HCT116 (cell line): ENCODE measurements around the gene ASGR1. TPM values are rescaled to one million over a fixed set of nuclear protein-coding genes. Genes with fewer than 3 reads are reported as not detected.
A peak's percentile ranks its signal among the peaks of the same experiment; 100 is the strongest.

Experiments used
- ATAC-seq: fragments of 200-7000 bp; cut with Tn5 transposase; 2 replicates; pipeline ENCODE4 v1.9.1; 2020; ENCODE audit warnings: mild to moderate bottlenecking, moderate library complexity
- BruUV-seq: library from RNA; stranded (reverse); fragments of 400-500 nt; replicated peaks from 2 replicates; lab custom pipeline; 2021; lab: Mats Ljungman, UMichigan
- CTCF ChIA-PET: fragments of 300-600 bp; sonication (Branson Sonifier 250); formaldehyde crosslinking; loops from one replicate; lab custom pipeline; 2021; ENCODE audit warnings: antibody characterized with exemption; lab: Charles Lee
- POLR2A ChIA-PET: fragments of 300-600, 350-600 bp; sonication (Branson Sonifier 250); formaldehyde crosslinking; loops from one replicate; lab custom pipeline; 2021; ENCODE audit warnings: antibody characterized with exemption; lab: Charles Lee
- RAD21 ChIA-PET, 2 experiments: fragments of 300-600 bp; sonication (Branson Sonifier 250); formaldehyde crosslinking; loops; one replicate each; lab custom pipeline; 2023; ENCODE audit warnings: low total read pairs in 2 of 2; ENCODE audit not compliant: uncharacterized antibody in 2 of 2, unreplicated experiment in 2 of 2, low non-redundant PET in 1 of 2; lab: Charles Lee
- DNase-seq: peaks from one replicate; pipeline ENCODE4 v3.0.0-alpha.2; 2010; ENCODE audit warnings: low read depth, low spot score
- H2AFZ ChIP-seq: fragments of 200-600 bp; shearing (Covaris generic), sonication (generic); 2 replicates; pipeline ENCODE4 v1.6.1; 2017; ENCODE audit warnings: low read depth, mixed run types, mixed read lengths, antibody characterized with exemption, low read length; ENCODE audit not compliant: poor library complexity, severe bottlenecking
- H3K27ac ChIP-seq: 2 replicates; pipeline ENCODE4 v1.5.1; 2012; ENCODE audit warnings: low read depth, low read length
- H3K27me3 ChIP-seq: fragments of 200-600 bp; sonication (generic); 2 replicates; pipeline ENCODE4 v1.6.1; 2016; ENCODE audit warnings: mixed run types, low read length, mixed read lengths; ENCODE audit not compliant: insufficient read depth
- H3K36me3 ChIP-seq, 2 experiments: fragments of 200-500 bp in 1 of 2; fragments of 200-600 bp in 1 of 2; sonication (Bioruptor generic) in 1 of 2; sonication (generic) in 1 of 2; 2 replicates each; pipeline versions ENCODE4 v1.5.1 to v1.6.1; 2014 to 2016; ENCODE audit warnings: low read length in 2 of 2, inconsistent platforms in 1 of 2, mixed read lengths in 1 of 2, mixed run types in 1 of 2; ENCODE audit not compliant: insufficient read depth in 2 of 2, control insufficient read depth in 1 of 2
- H3K4me1 ChIP-seq, 2 experiments: fragments of 200-600 bp in 1 of 2; sonication (generic) in 1 of 2; 2 replicates each; pipeline versions ENCODE4 v1.5.1 to v1.6.1; 2012 to 2017; ENCODE audit warnings: low read length in 2 of 2, inconsistent platforms in 1 of 2, mild to moderate bottlenecking in 1 of 2, mixed read lengths in 1 of 2, mixed run types in 1 of 2, moderate library complexity in 1 of 2; ENCODE audit not compliant: insufficient read depth in 2 of 2, control insufficient read depth in 1 of 2
- H3K4me2 ChIP-seq: fragments of 200-600 bp; sonication (generic); 2 replicates; pipeline ENCODE4 v1.6.1; 2017; ENCODE audit warnings: mixed run types, low read length, mixed read lengths
- H3K4me3 ChIP-seq, 2 experiments: fragments of 200-600 bp in 1 of 2; sonication (generic) in 1 of 2; replicated peaks in 1 of 2; 2 replicates each; pipeline ENCODE4 v1.5.1; 2011 to 2016; ENCODE audit warnings: low read length in 2 of 2, control low read depth in 1 of 2, low read depth in 1 of 2, mild to moderate bottlenecking in 1 of 2, mixed read lengths in 1 of 2, mixed run types in 1 of 2
- H3K79me2 ChIP-seq: fragments of 200-600 bp; sonication (generic); 2 replicates; pipeline ENCODE4 v1.6.1; 2017; ENCODE audit warnings: mild to moderate bottlenecking, mixed run types, low read length, moderate library complexity, mixed read lengths; ENCODE audit not compliant: insufficient read depth
- H3K9ac ChIP-seq: fragments of 200-600 bp; sonication (generic); 2 replicates; pipeline ENCODE4 v1.6.1; 2016; ENCODE audit warnings: low read length, mixed read lengths
- H3K9me2 ChIP-seq: fragments of 200-600 bp; sonication (generic), shearing (Covaris generic); 2 replicates; pipeline ENCODE4 v1.6.1; 2017; ENCODE audit warnings: mixed run types, mild to moderate bottlenecking, moderate library complexity; ENCODE audit not compliant: insufficient read depth
- H3K9me3 ChIP-seq, 2 experiments: fragments of 200-500 bp in 1 of 2; fragments of 200-600 bp in 1 of 2; sonication (Bioruptor generic) in 1 of 2; sonication (generic) in 1 of 2; 2 replicates each; pipeline ENCODE4 v1.6.1; 2014 to 2017; ENCODE audit warnings: low read length in 2 of 2, mixed read lengths in 2 of 2, inconsistent platforms in 1 of 2, low read depth in 1 of 2, mild to moderate bottlenecking in 1 of 2, mixed run types in 1 of 2, moderate library complexity in 1 of 2; ENCODE audit not compliant: control insufficient read depth in 1 of 2, insufficient read depth in 1 of 2
- H4K20me1 ChIP-seq: fragments of 200-600 bp; sonication (generic), shearing (Covaris generic); 2 replicates; pipeline ENCODE4 v1.6.1; 2017; ENCODE audit warnings: mixed run types, mild to moderate bottlenecking, moderate library complexity; ENCODE audit not compliant: insufficient read depth
- CEBPB ChIP-seq: IDR thresholded peaks from 2 replicates; pipeline ENCODE4 v1.6.1; 2012; ENCODE audit warnings: low read depth
- EGR1 ChIP-seq: IDR thresholded peaks from 2 replicates; pipeline ENCODE4 v1.6.1; 2012; ENCODE audit warnings: low read depth
- EZH2phosphoT487 ChIP-seq: fragments of 200-600 bp; IDR thresholded peaks from 2 replicates; pipeline ENCODE4 v1.6.1; 2018; ENCODE audit warnings: antibody characterized with exemption, borderline replicate concordance
- POLR2A ChIP-seq: IDR thresholded peaks from 2 replicates; pipeline ENCODE4 v1.7.0; 2011; ENCODE audit warnings: borderline replicate concordance; ENCODE audit not compliant: insufficient read depth, insufficient read length; ENCODE audit errors: extremely low read depth
- POLR2AphosphoS5 ChIP-seq: IDR thresholded peaks from 2 replicates; pipeline ENCODE4 v1.6.1; 2011; ENCODE audit warnings: mild to moderate bottlenecking, low read depth, low read length, moderate library complexity
- RAD21 ChIP-seq: IDR thresholded peaks from 2 replicates; pipeline ENCODE4 v1.6.1; 2012; ENCODE audit warnings: low read depth, mild to moderate bottlenecking
- SIN3A ChIP-seq: IDR thresholded peaks from 2 replicates; pipeline ENCODE4 v1.6.1; 2012; ENCODE audit warnings: low read depth
- YY1 ChIP-seq: IDR thresholded peaks from 2 replicates; pipeline ENCODE4 v1.6.1; 2011; ENCODE audit warnings: low read length, low read depth, moderate library complexity, mild to moderate bottlenecking; ENCODE audit not compliant: insufficient replicate concordance; ENCODE audit errors: extremely low read depth
- ZFX ChIP-seq: fragments of 450-650 bp; IDR thresholded peaks from 2 replicates; pipeline ENCODE4 v1.6.1; 2017
- intact Hi-C: fragments of 100-400 bp; cut with micrococcal nuclease; formaldehyde crosslinking; loops from 2 replicates; pipeline ENCODE4 v1.10.0; 2022
- total RNA-seq: library from RNA; stranded (reverse); gene quantifications from one replicate; pipeline ENCODE4 v1.2.1, GENCODE V29; 2021; ENCODE audit not compliant: unreplicated experiment
- TF ChIP-seq, protein P1 (sequence below): IDR thresholded peaks from 2 replicates; pipeline ENCODE4 v1.6.1; 2012
- TF ChIP-seq, protein P2 (sequence below): IDR thresholded peaks from 2 replicates; pipeline ENCODE4 v1.6.1; 2012; ENCODE audit warnings: low read depth
- TF ChIP-seq, protein P3 (sequence below): IDR thresholded peaks from 2 replicates; pipeline ENCODE4 v1.6.1; 2012

The ASGR1 gene
- total RNA-seq, 1 experiment from 2014 or later, result 1.2 TPM

GRCh38 chr17:7205561-7205960, 26.4 kb upstream of the ASGR1 start:
- no peak overlapping the region for H2AFZ ChIP-seq
- POLR2A ChIA-PET, result no interaction called here
- BruUV-seq, result no TSS peak

More at GRCh38 chr17:7205561-7205960, 26.4 kb upstream of the ASGR1 start:
- Histone ChIP-seq H4K20me1 (no peaks in the 10 kb centered on the region), H3K36me3 (no peaks in the 10 kb centered on the region), H3K9me2 (no peaks in the 10 kb centered on the region), H3K27ac (no peak overlapping the region), H3K9me3 (no peaks in the 10 kb centered on the region), H3K9ac (peak overlapping the region; percentile 34; the same call in 1 of the 2 replicates), H3K4me2 (peak overlapping the region; percentile 71), H3K79me2 (no peaks in the 10 kb centered on the region), H3K4me3 (no peak overlapping the region; a peak in 1 of 4 replicates), H3K27me3 (no peaks in the 10 kb centered on the region), H3K4me1 (peaks cover 4 to 18% of the 10 kb centered on the region in 2 experiments; a peak in 3 of 4 replicates)
- RAD21 ChIA-PET, result no interaction called here
- ATAC-seq (no peak), DNase-seq (no peak)
- TF ChIP-seq POLR2A (no peak), SIN3A (no peak), POLR2AphosphoS5 (no peak), ZFX (no peak), CEBPB (no peak), EGR1 (no peak), RAD21 (no peak), EZH2phosphoT487 (no peak), YY1 (no peak)
- TF ChIP-seq, protein P1, sequence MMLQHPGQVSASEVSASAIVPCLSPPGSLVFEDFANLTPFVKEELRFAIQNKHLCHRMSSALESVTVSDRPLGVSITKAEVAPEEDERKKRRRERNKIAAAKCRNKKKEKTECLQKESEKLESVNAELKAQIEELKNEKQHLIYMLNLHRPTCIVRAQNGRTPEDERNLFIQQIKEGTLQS, result no peak
- TF ChIP-seq, protein P2, sequence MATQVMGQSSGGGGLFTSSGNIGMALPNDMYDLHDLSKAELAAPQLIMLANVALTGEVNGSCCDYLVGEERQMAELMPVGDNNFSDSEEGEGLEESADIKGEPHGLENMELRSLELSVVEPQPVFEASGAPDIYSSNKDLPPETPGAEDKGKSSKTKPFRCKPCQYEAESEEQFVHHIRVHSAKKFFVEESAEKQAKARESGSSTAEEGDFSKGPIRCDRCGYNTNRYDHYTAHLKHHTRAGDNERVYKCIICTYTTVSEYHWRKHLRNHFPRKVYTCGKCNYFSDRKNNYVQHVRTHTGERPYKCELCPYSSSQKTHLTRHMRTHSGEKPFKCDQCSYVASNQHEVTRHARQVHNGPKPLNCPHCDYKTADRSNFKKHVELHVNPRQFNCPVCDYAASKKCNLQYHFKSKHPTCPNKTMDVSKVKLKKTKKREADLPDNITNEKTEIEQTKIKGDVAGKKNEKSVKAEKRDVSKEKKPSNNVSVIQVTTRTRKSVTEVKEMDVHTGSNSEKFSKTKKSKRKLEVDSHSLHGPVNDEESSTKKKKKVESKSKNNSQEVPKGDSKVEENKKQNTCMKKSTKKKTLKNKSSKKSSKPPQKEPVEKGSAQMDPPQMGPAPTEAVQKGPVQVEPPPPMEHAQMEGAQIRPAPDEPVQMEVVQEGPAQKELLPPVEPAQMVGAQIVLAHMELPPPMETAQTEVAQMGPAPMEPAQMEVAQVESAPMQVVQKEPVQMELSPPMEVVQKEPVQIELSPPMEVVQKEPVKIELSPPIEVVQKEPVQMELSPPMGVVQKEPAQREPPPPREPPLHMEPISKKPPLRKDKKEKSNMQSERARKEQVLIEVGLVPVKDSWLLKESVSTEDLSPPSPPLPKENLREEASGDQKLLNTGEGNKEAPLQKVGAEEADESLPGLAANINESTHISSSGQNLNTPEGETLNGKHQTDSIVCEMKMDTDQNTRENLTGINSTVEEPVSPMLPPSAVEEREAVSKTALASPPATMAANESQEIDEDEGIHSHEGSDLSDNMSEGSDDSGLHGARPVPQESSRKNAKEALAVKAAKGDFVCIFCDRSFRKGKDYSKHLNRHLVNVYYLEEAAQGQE, result no peak
- TF ChIP-seq, protein P3, sequence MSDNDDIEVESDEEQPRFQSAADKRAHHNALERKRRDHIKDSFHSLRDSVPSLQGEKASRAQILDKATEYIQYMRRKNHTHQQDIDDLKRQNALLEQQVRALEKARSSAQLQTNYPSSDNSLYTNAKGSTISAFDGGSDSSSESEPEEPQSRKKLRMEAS, result no peak
- intact Hi-C loops, result no loop called here
- CTCF ChIA-PET, result no interaction called here
